Liver (tissue), 9 donors: Measurements from ENCODE around the gene ENOSF1. TPM values are rescaled to one million over a fixed set of nuclear protein-coding genes. Genes with fewer than 3 reads are reported as not detected.

ENCODE experiments used
- DNase-seq: peaks from one replicate; pipeline ENCODE4 v3.0.0-alpha.2; 2017; ENCODE audit warnings: low spot score
- H3K27ac ChIP-seq, 2 donors: one replicate each; pipeline ENCODE4 v1.7.0; 2013; ENCODE audit warnings: inconsistent platforms in 2 of 2, low read length in 2 of 2, control low read depth in 1 of 2, low read depth in 1 of 2, mild to moderate bottlenecking in 1 of 2
- H3K27me3 ChIP-seq, 4 donors: one replicate each; pipeline versions ENCODE4 v1.6.1 to v1.7.0; 2013; ENCODE audit warnings: low read length in 3 of 4, inconsistent platforms in 1 of 4, mild to moderate bottlenecking in 1 of 4, moderate library complexity in 1 of 4; ENCODE audit not compliant: control insufficient read depth in 4 of 4, insufficient read depth in 4 of 4
- H3K36me3 ChIP-seq, 4 donors: one replicate each; pipeline versions ENCODE4 v1.6.1 to v1.7.0; 2013; ENCODE audit warnings: low read length in 3 of 4, mild to moderate bottlenecking in 3 of 4, low read depth in 1 of 4, moderate library complexity in 1 of 4; ENCODE audit not compliant: control insufficient read depth in 4 of 4, insufficient read depth in 3 of 4
- H3K4me1 ChIP-seq, 4 donors: one replicate each; pipeline versions ENCODE4 v1.6.1 to v1.7.0; 2013; ENCODE audit warnings: low read length in 3 of 4, mild to moderate bottlenecking in 3 of 4, moderate library complexity in 1 of 4; ENCODE audit not compliant: control insufficient read depth in 4 of 4, insufficient read depth in 4 of 4
- H3K4me3 ChIP-seq, 3 donors: one replicate each; pipeline versions ENCODE4 v1.6.1 to v1.7.0; 2013; ENCODE audit warnings: low read length in 3 of 3, control low read depth in 1 of 3, low read depth in 1 of 3, mild to moderate bottlenecking in 1 of 3
- H3K9ac ChIP-seq, 2 donors: one replicate each; pipeline ENCODE4 v1.7.0; 2013; ENCODE audit warnings: low read length in 2 of 2, mild to moderate bottlenecking in 2 of 2, moderate library complexity in 2 of 2, control low read depth in 1 of 2, low read depth in 1 of 2
- H3K9me3 ChIP-seq, 4 donors: one replicate each; pipeline versions ENCODE4 v1.6.1 to v1.7.0; 2013; ENCODE audit warnings: low read length in 3 of 4; ENCODE audit not compliant: control insufficient read depth in 4 of 4
- ATF3 ChIP-seq: IDR thresholded peaks from 2 replicates; pipeline ENCODE4 v1.6.1; 2016; ENCODE audit warnings: antibody characterized with exemption
- CTCF ChIP-seq: fragments of 150-350 bp; IDR thresholded peaks from 2 replicates; pipeline ENCODE4 v1.5.1; 2017; ENCODE audit warnings: improper control_type of control experiment, low read depth, low read length; ENCODE audit not compliant: missing input control
- EGR1 ChIP-seq, 2 donors: IDR thresholded peaks; 2 replicates each; pipeline ENCODE4 v1.6.1; 2016 to 2018; ENCODE audit warnings: antibody characterized with exemption in 2 of 2, low read depth in 2 of 2
- FOXA1 ChIP-seq: IDR thresholded peaks from 2 replicates; pipeline ENCODE4 v1.6.1; 2016; ENCODE audit warnings: antibody characterized with exemption
- FOXA2 ChIP-seq: IDR thresholded peaks from 2 replicates; pipeline ENCODE4 v1.6.1; 2016; ENCODE audit warnings: antibody characterized with exemption
- GABPA ChIP-seq, 2 donors: IDR thresholded peaks in 1 of 2; conservative IDR thresholded peaks in 1 of 2; 2 replicates each; pipeline ENCODE4 v1.6.1; 2016; ENCODE audit warnings: antibody characterized with exemption in 2 of 2, mild to moderate bottlenecking in 1 of 2, moderate library complexity in 1 of 2
- HNF4A ChIP-seq, 2 donors: conservative IDR thresholded peaks; 2 replicates each; pipeline ENCODE4 v1.6.1; 2016; ENCODE audit warnings: antibody characterized with exemption in 2 of 2, mild to moderate bottlenecking in 2 of 2
- HNF4G ChIP-seq: IDR thresholded peaks from 2 replicates; pipeline ENCODE4 v1.6.1; 2016; ENCODE audit warnings: antibody characterized with exemption
- JUND ChIP-seq, 2 donors: IDR thresholded peaks; 2 replicates each; pipeline ENCODE4 v1.6.1; 2016; ENCODE audit warnings: antibody characterized with exemption in 2 of 2
- MAX ChIP-seq: IDR thresholded peaks from 2 replicates; pipeline ENCODE4 v1.6.1; 2016; ENCODE audit warnings: antibody characterized with exemption
- NR2F2 ChIP-seq: IDR thresholded peaks from 2 replicates; pipeline ENCODE4 v1.6.1; 2016; ENCODE audit warnings: antibody characterized with exemption
- RAD21 ChIP-seq, 2 donors: IDR thresholded peaks; 2 replicates each; pipeline ENCODE4 v1.6.1; 2016; ENCODE audit warnings: antibody characterized with exemption in 2 of 2, mild to moderate bottlenecking in 2 of 2
- REST ChIP-seq: IDR thresholded peaks from 2 replicates; pipeline ENCODE4 v1.6.1; 2016; ENCODE audit warnings: antibody characterized with exemption, mild to moderate bottlenecking
- RXRA ChIP-seq, 2 donors: IDR thresholded peaks; 2 replicates each; pipeline ENCODE4 v1.6.1; 2017 to 2018; ENCODE audit warnings: antibody characterized with exemption in 2 of 2, mild to moderate bottlenecking in 1 of 2
- SP1 ChIP-seq: IDR thresholded peaks from 2 replicates; pipeline ENCODE4 v1.6.1; 2018; ENCODE audit warnings: antibody characterized with exemption, mild to moderate bottlenecking
- TAF1 ChIP-seq: conservative IDR thresholded peaks from 2 replicates; pipeline ENCODE4 v1.6.1; 2016; ENCODE audit warnings: antibody characterized with exemption, mild to moderate bottlenecking
- ZBTB33 ChIP-seq: IDR thresholded peaks from 2 replicates; pipeline ENCODE4 v1.6.1; 2016; ENCODE audit warnings: antibody characterized with exemption
- WGBS: extraction: QIAGEN DNeasy Blood & Tissue Kit; methylation state at CpG from one replicate; pipeline ENCODE4 v1.1.7; 2013; 5-methylcytosine and 5-hydroxymethylcytosine counted together
- polyA plus RNA-seq, 2 donors: library from polyadenylated mRNA; stranded (reverse) in 1 of 2; unstranded in 1 of 2; fragments of 200-250 nt in 1 of 2; fragments of >200 nt in 1 of 2; fragmentation: Nextera tagmentation in 1 of 2; extraction: Ambion mirVana in 1 of 2; gene quantifications; one replicate each; pipeline versions ENCODE4 v1.2.1 to v1.2.3, GENCODE V29; 2013 to 2015
- total RNA-seq, 2 donors: library from RNA; depleted of rRNA; stranded (reverse); fragments of >200 nt; gene quantifications; one replicate each; pipeline ENCODE4 v1.2.3, GENCODE V29; 2014
- donor health status: healthy.
- donor health status: healthy.
- donor health status: healthy.
- donor health status: healthy.
- donor health status: healthy.

Gene ENOSF1
- total and polyA plus RNA-seq, 4 donors: 34.0 to 96.1 (median 53.6) TPM

- Histone ChIP-seq H3K27ac (no peak overlapping the region), H3K36me3 (peaks cover 0 to 11% (median 9%) of the 10 kb centered on the region in 4 donors), H3K4me1 (no peaks in the 10 kb centered on the region), H3K27me3 (no peaks in the 10 kb centered on the region), H3K9me3 (no peaks in the 10 kb centered on the region), H3K9ac (no peak overlapping the region), H3K4me3 (no peak overlapping the region)
- TF ChIP-seq SP1: no peak
- TF ChIP-seq RAD21 (IDR thresholded peaks at IDR 0.05): peak; percentile 94
- TF ChIP-seq HNF4G: no peak
- TF ChIP-seq NR2F2: no peak
- no peak for TF ChIP-seq REST
- TF ChIP-seq CTCF: peak; percentile 79
- no peak for DNase-seq
Measured at GRCh38 chr18:741931-742512, 29.6 kb upstream of the ENOSF1 start.

GRCh38 chr18:732371-732770 lies 19.9 kb upstream of the ENOSF1 start:
- WGBS: 97% methylated on average over 3 of the region's 3 CpGs
- no peak for TF ChIP-seq ATF3
- no peak for TF ChIP-seq TAF1
- TF ChIP-seq MAX: no peak
- TF ChIP-seq NR2F2: no peak
- TF ChIP-seq FOXA2: no peak
- no peak for TF ChIP-seq GABPA (IDR thresholded peaks at IDR 0.05 in 1 of 2, conservative IDR thresholded peaks at IDR 0.05 in 1 of 2)
- TF ChIP-seq SP1: no peak
- TF ChIP-seq ZBTB33: no peak
- no peak for TF ChIP-seq EGR1 (IDR thresholded peaks at IDR 0.05; ENCODE audit: low read depth in 2 of 2)
- no peak for TF ChIP-seq REST
- no peak for TF ChIP-seq FOXA1
- no peak for TF ChIP-seq JUND (IDR thresholded peaks at IDR 0.05)
- no peak for TF ChIP-seq RXRA (IDR thresholded peaks at IDR 0.05)
- TF ChIP-seq CTCF: no peak
- no peak for TF ChIP-seq HNF4A (conservative IDR thresholded peaks at IDR 0.05)
- TF ChIP-seq HNF4G: no peak
- no peak overlapping the region for H3K9ac ChIP-seq
- H3K9me3 ChIP-seq: no peaks in the 10 kb centered on the region
- no peaks in the 10 kb centered on the region for H3K27me3 ChIP-seq
- H3K36me3 ChIP-seq: peaks cover 0 to 28% (median 14%) of the 10 kb centered on the region in 4 donors
- no peak overlapping the region for H3K4me3 ChIP-seq
- no peaks in the 10 kb centered on the region for H3K4me1 ChIP-seq
- no peak for DNase-seq
- no peak overlapping the region for H3K27ac ChIP-seq
